Mammary epithelial cell (primary cell): ENCODE data around the gene TIAM2.

ENCODE experiments used
- CTCF ChIP-seq, 2 donors: IDR thresholded peaks in 1 of 2; conservative IDR thresholded peaks in 1 of 2; 2 replicates each; pipeline ENCODE4 v1.5.1; 2011 to 2012; ENCODE audit warnings: inconsistent platforms in 2 of 2, low read length in 2 of 2, mild to moderate bottlenecking in 2 of 2, control low read depth in 1 of 2, low read depth in 1 of 2; ENCODE audit not compliant: insufficient read depth in 1 of 2; ENCODE audit errors: extremely low read depth in 1 of 2
- EZH2 ChIP-seq: IDR thresholded peaks from 2 replicates; pipeline ENCODE4 v1.6.1; 2012; ENCODE audit warnings: low read length, inconsistent platforms, borderline replicate concordance

GRCh38 chr6:155245193-155245592, 250.1 kb downstream of the TIAM2 start:
- TF ChIP-seq CTCF (conservative IDR thresholded peaks at IDR 0.05 in 1 of 2, IDR thresholded peaks at IDR 0.05 in 1 of 2; ENCODE audit: extremely low read depth in 1 of 2, insufficient read depth in 1 of 2, low read depth in 1 of 2, low read length in 2 of 2), result no peak
- TF ChIP-seq EZH2, result no peak
